Upper lobe of right lung (tissue), 1 donor: ENCODE data around the gene TET3. TPM values are rescaled to one million over a fixed set of nuclear protein-coding genes. Genes with fewer than 3 reads are reported as not detected.

ENCODE experiments used
- ATAC-seq: fragments of 200-7000 bp; cut with Tn5 transposase; one replicate; pipeline ENCODE4 v1.9.1; 2020; ENCODE audit warnings: mild to moderate bottlenecking, moderate library complexity
- DNase-seq: peaks from one replicate; pipeline ENCODE4 v3.0.0-alpha.2; 2020
- H3K27ac ChIP-seq: fragments of 200-600 bp; one replicate; pipeline ENCODE4 v1.8.0; 2022
- H3K27me3 ChIP-seq: fragments of 200-600 bp; one replicate; pipeline ENCODE4 v1.8.0; 2022; ENCODE audit warnings: mild to moderate bottlenecking
- H3K36me3 ChIP-seq: fragments of 200-600 bp; one replicate; pipeline ENCODE4 v1.8.0; 2022
- H3K4me1 ChIP-seq: fragments of 200-600 bp; one replicate; pipeline ENCODE4 v1.8.0; 2022
- H3K4me3 ChIP-seq: fragments of 200-600 bp; one replicate; pipeline ENCODE4 v1.8.0; 2022; ENCODE audit warnings: mild to moderate bottlenecking
- H3K9me3 ChIP-seq: fragments of 200-600 bp; one replicate; pipeline ENCODE4 v1.8.0; 2022
- CTCF ChIP-seq: fragments of 200-600 bp; IDR thresholded peaks from one replicate; pipeline ENCODE4 v1.8.0; 2022; ENCODE audit warnings: antibody characterized with exemption
- intact Hi-C: fragments of 100-400 bp; cut with DNase I; formaldehyde crosslinking; loops from one replicate; pipeline ENCODE4 v1.11.0; 2022
- long read RNA-seq: library from polyadenylated mRNA; unstranded; transcript quantifications from one replicate; pipeline ENCODE4 v2.0.0, GENCODE V29; 2021
- total RNA-seq: library from RNA; stranded (reverse); fragmentation: NEBNext Ultra II Directional; extraction: Animal tissue kit (Norgen Biotek cat#: 25700); gene quantifications from one replicate; pipeline ENCODE4 v1.2.1, GENCODE V29; 2021
- donor health status: DM: no; HTN: yes; CAD: no; lungs with severe emphysema.

The TET3 gene
- 19.9 TPM for total RNA-seq
- long read RNA-seq, partial matches to known transcripts = 0 of 9 reads
- long read RNA-seq, other reads (novel, unspliced or antisense) = 9 of 9 reads

GRCh38 chr2:73984203-73984921 lies at the start of gene TET3:
TSS of gene TET3 (plus strand) at chr2:73984910. CDS start at chr2:73986404, 1,494 bp downstream.
- TF ChIP-seq CTCF = no peak
- ATAC-seq (peak; percentile 40), DNase-seq (peak; percentile 85)
- no peaks in the 10 kb centered on the region for H3K36me3 ChIP-seq
- H3K9me3 ChIP-seq = no peaks in the 10 kb centered on the region
- H3K27me3 ChIP-seq = no peaks in the 10 kb centered on the region
- intact Hi-C loops = no loop called here
- peaks cover 82% of the 10 kb centered on the region for H3K4me1 ChIP-seq
- H3K27ac ChIP-seq = peak within 1 kb of the TSS; percentile 93
- peak within 1 kb of the TSS; percentile 68 for H3K4me3 ChIP-seq

- peaks cover 3% of the 10 kb centered on the region for H3K4me1 ChIP-seq
- H3K36me3 ChIP-seq = peaks cover 18% of the 10 kb centered on the region
- no peak overlapping the region for H3K4me3 ChIP-seq
- no peaks in the 10 kb centered on the region for H3K9me3 ChIP-seq
- DNase-seq (no peak), ATAC-seq (no peak)
- no peak for TF ChIP-seq CTCF
- H3K27me3 ChIP-seq = no peaks in the 10 kb centered on the region
- no peak overlapping the region for H3K27ac ChIP-seq
- intact Hi-C loops = no loop called here
Observed at GRCh38 chr2:73935641-73936040, 49.1 kb upstream of the TET3 start.

- DNase-seq = no peak
- TF ChIP-seq CTCF = no peak
- peaks cover 26% of the 10 kb centered on the region for H3K36me3 ChIP-seq
- no peak overlapping the region for H3K27ac ChIP-seq
- H3K27me3 ChIP-seq = no peaks in the 10 kb centered on the region
- H3K9me3 ChIP-seq = no peaks in the 10 kb centered on the region
- no peaks in the 10 kb centered on the region for H3K4me1 ChIP-seq
- ATAC-seq = peak; percentile 13
- H3K4me3 ChIP-seq = no peak overlapping the region
- intact Hi-C loops = no loop called here
Observed at GRCh38 chr2:73937103-73937885, 47.4 kb upstream of the TET3 start.

- no peak for TF ChIP-seq CTCF
- intact Hi-C loops = no loop called here
Observed at GRCh38 chr2:73937899-73938298, 46.8 kb upstream of the TET3 start.

GRCh38 chr2:73938718-73939352 lies 45.9 kb upstream of the TET3 start:
- DNase-seq (no peak), ATAC-seq (no peak)
- H3K9me3 ChIP-seq = no peaks in the 10 kb centered on the region
- no peaks in the 10 kb centered on the region for H3K4me1 ChIP-seq
- H3K36me3 ChIP-seq = peaks cover 26% of the 10 kb centered on the region
- H3K27me3 ChIP-seq = no peaks in the 10 kb centered on the region
- no peak for TF ChIP-seq CTCF
- intact Hi-C loops = no loop called here
- no peak overlapping the region for H3K4me3 ChIP-seq
- H3K27ac ChIP-seq = no peak overlapping the region

More at GRCh38 chr2:73937899-73938298, 46.8 kb upstream of the TET3 start:
- Histone ChIP-seq H3K27ac (no peak overlapping the region), H3K4me3 (no peak overlapping the region), H3K4me1 (no peaks in the 10 kb centered on the region), H3K36me3 (peaks cover 27% of the 10 kb centered on the region), H3K9me3 (no peaks in the 10 kb centered on the region), H3K27me3 (no peaks in the 10 kb centered on the region)
- ATAC-seq = no peak
- no peak for DNase-seq
